IMR-90 (cell line): ENCODE measurements around the gene GRIN2A. TPM values are rescaled to one million over a fixed set of nuclear protein-coding genes. Genes with fewer than 3 reads are reported as not detected.

Source experiments
- ATAC-seq: fragments of 200-7000 bp; cut with Tn5 transposase; 2 replicates; pipeline ENCODE4 v1.9.1; 2020; ENCODE audit warnings: low read depth, mild to moderate bottlenecking, moderate library complexity
- BruUV-seq: library from RNA; stranded (reverse); fragments of 400-500 nt; replicated peaks from 2 replicates; lab custom pipeline; 2021; lab: Mats Ljungman, UMichigan
- CTCF ChIA-PET: fragments of 300-600 bp; formaldehyde crosslinking; extraction: SDS; loops from one replicate; lab custom pipeline; 2021; ENCODE audit warnings: antibody characterized with exemption; lab: Yijun Ruan, JAX
- POLR2A ChIA-PET: fragments of 300-600 bp; sonication (Branson Sonifier 250); formaldehyde crosslinking; loops from one replicate; lab custom pipeline; 2022; ENCODE audit warnings: antibody characterized with exemption; ENCODE audit not compliant: unreplicated experiment; lab: Charles Lee
- DNase-seq: peaks from one replicate; pipeline ENCODE4 v3.0.0; 2013
- H2AFZ ChIP-seq: replicated peaks from 2 replicates; pipeline ENCODE3; 2013; ENCODE audit warnings: low read length, mild to moderate bottlenecking; ENCODE audit not compliant: poor library complexity
- H2AK5ac ChIP-seq: 2 replicates; pipeline ENCODE4 v1.6.1; 2013; ENCODE audit warnings: low read depth, low read length, inconsistent platforms
- H2AK9ac ChIP-seq: replicated peaks from 2 replicates; pipeline ENCODE3; 2013; ENCODE audit warnings: mild to moderate bottlenecking, low read depth, low read length, moderate library complexity; ENCODE audit not compliant: poor library complexity
- H2BK120ac ChIP-seq: 2 replicates; pipeline ENCODE4 v1.6.1; 2013; ENCODE audit warnings: low read depth, low read length, inconsistent platforms
- H2BK15ac ChIP-seq: 3 replicates; pipeline ENCODE4 v1.6.1; 2013; ENCODE audit warnings: low read depth, low read length, inconsistent platforms
- H2BK20ac ChIP-seq: 2 replicates; pipeline ENCODE4 v1.6.1; 2013; ENCODE audit warnings: low read depth, mild to moderate bottlenecking, inconsistent platforms, low read length, moderate library complexity
- H2BK5ac ChIP-seq: 2 replicates; pipeline ENCODE4 v1.6.1; 2013; ENCODE audit warnings: mild to moderate bottlenecking, low read depth, low read length, inconsistent platforms; ENCODE audit not compliant: poor library complexity, severe bottlenecking
- H3K14ac ChIP-seq: replicated peaks from 2 replicates; pipeline ENCODE4 v1.6.1; 2013; ENCODE audit warnings: low read depth, low read length, inconsistent platforms
- H3K18ac ChIP-seq: 2 replicates; pipeline ENCODE4 v1.6.1; 2013; ENCODE audit warnings: low read depth, low read length, control low read depth
- H3K23ac ChIP-seq: 2 replicates; pipeline ENCODE4 v1.6.1; 2013; ENCODE audit warnings: low read depth, low read length, inconsistent platforms
- H3K27ac ChIP-seq: 2 replicates; pipeline ENCODE4 v1.5.1; 2013; ENCODE audit warnings: mild to moderate bottlenecking, control low read depth, low read length; ENCODE audit not compliant: insufficient read depth
- H3K27me3 ChIP-seq: 2 replicates; pipeline ENCODE4 v1.6.1; 2013; ENCODE audit warnings: low read length; ENCODE audit not compliant: control insufficient read depth, insufficient read depth
- H3K36me3 ChIP-seq: 2 replicates; pipeline ENCODE4 v1.6.1; 2013; ENCODE audit warnings: low read length, mixed read lengths; ENCODE audit not compliant: control insufficient read depth, insufficient read depth
- H3K4ac ChIP-seq: 2 replicates; pipeline ENCODE4 v1.6.1; 2013; ENCODE audit warnings: low read depth, low read length, inconsistent platforms
- H3K4me1 ChIP-seq: 2 replicates; pipeline ENCODE4 v1.6.1; 2013; ENCODE audit warnings: low read length, mixed read lengths; ENCODE audit not compliant: control insufficient read depth, insufficient read depth
- H3K4me2 ChIP-seq: 2 replicates; pipeline ENCODE4 v1.6.1; 2013; ENCODE audit warnings: low read depth, mild to moderate bottlenecking, control low read depth, low read length, moderate library complexity
- H3K4me3 ChIP-seq: 2 replicates; pipeline ENCODE4 v1.5.1; 2013; ENCODE audit warnings: low read depth, mild to moderate bottlenecking, control low read depth, low read length, moderate library complexity; ENCODE audit not compliant: insufficient read depth
- H3K56ac ChIP-seq: 2 replicates; pipeline ENCODE4 v1.6.1; 2013; ENCODE audit warnings: low read length, inconsistent platforms; ENCODE audit not compliant: insufficient read depth; ENCODE audit errors: extremely low read depth
- H3K79me1 ChIP-seq, 2 experiments: 2 replicates each; pipeline ENCODE4 v1.6.1; 2013; ENCODE audit warnings: low read length in 2 of 2, inconsistent platforms in 1 of 2, low read depth in 1 of 2
- H3K9ac ChIP-seq: 2 replicates; pipeline ENCODE4 v1.6.1; 2013; ENCODE audit warnings: low read depth, low read length, control low read depth
- H3K9me1 ChIP-seq: 2 replicates; pipeline ENCODE4 v1.6.1; 2013; ENCODE audit warnings: low read length, inconsistent platforms; ENCODE audit not compliant: insufficient read depth
- H3K9me3 ChIP-seq: 2 replicates; pipeline ENCODE4 v1.6.1; 2013; ENCODE audit warnings: low read length; ENCODE audit not compliant: control insufficient read depth, insufficient read depth
- H4K20me1 ChIP-seq: 2 replicates; pipeline ENCODE4 v1.6.1; 2013; ENCODE audit warnings: low read length, inconsistent platforms; ENCODE audit not compliant: insufficient read depth
- H4K5ac ChIP-seq: 2 replicates; pipeline ENCODE4 v1.6.1; 2013; ENCODE audit warnings: mild to moderate bottlenecking, low read depth, low read length, control low read depth
- H4K8ac ChIP-seq, 2 experiments: 2 replicates each; pipeline ENCODE4 v1.6.1; 2013; ENCODE audit warnings: low read depth in 2 of 2, low read length in 2 of 2, control low read depth in 1 of 2, inconsistent platforms in 1 of 2
- H4K91ac ChIP-seq: 2 replicates; pipeline ENCODE4 v1.6.1; 2013; ENCODE audit warnings: low read depth, low read length, inconsistent platforms; ENCODE audit not compliant: insufficient read depth
- BHLHE40 ChIP-seq: fragments of 150-350 bp; IDR thresholded peaks from 2 replicates; pipeline ENCODE4 v1.6.1; 2016; ENCODE audit warnings: mild to moderate bottlenecking, low read depth, low read length
- CEBPB ChIP-seq: IDR thresholded peaks from 2 replicates; pipeline ENCODE4 v1.6.1; 2012; ENCODE audit warnings: low read depth, low read length, improper control_type of control experiment
- CTCF ChIP-seq: conservative IDR thresholded peaks from 2 replicates; pipeline ENCODE4 v1.5.1; 2012; ENCODE audit warnings: mild to moderate bottlenecking, low read depth, low read length, improper control_type of control experiment
- MAFK ChIP-seq: IDR thresholded peaks from 2 replicates; pipeline ENCODE4 v1.6.1; 2012; ENCODE audit warnings: low read depth, low read length, improper control_type of control experiment
- MXI1 ChIP-seq: IDR thresholded peaks from 2 replicates; pipeline ENCODE4 v1.6.1; 2012; ENCODE audit warnings: low read depth, mild to moderate bottlenecking, low read length, moderate library complexity, borderline replicate concordance
- RCOR1 ChIP-seq: IDR thresholded peaks from 2 replicates; pipeline ENCODE4 v1.6.1; 2012; ENCODE audit warnings: mild to moderate bottlenecking, low read length, improper control_type of control experiment; ENCODE audit not compliant: insufficient replicate concordance
- RFX5 ChIP-seq: IDR thresholded peaks from 2 replicates; pipeline ENCODE4 v1.8.0; 2012; ENCODE audit warnings: low read depth, mild to moderate bottlenecking, low read length, moderate library complexity
- SMC3 ChIP-seq: fragments of 150-350 bp; IDR thresholded peaks from 2 replicates; pipeline ENCODE4 v1.6.1; 2016; ENCODE audit warnings: low read depth, mild to moderate bottlenecking, antibody characterized with exemption, low read length, moderate library complexity
- USF2 ChIP-seq: fragments of 150-350 bp; IDR thresholded peaks from 2 replicates; pipeline ENCODE4 v1.6.1; 2017; ENCODE audit warnings: mild to moderate bottlenecking, antibody characterized with exemption, low read length, low read depth
- WGBS, 2 experiments: methylation state at CpG; one replicate each; pipeline versions ENCODE4 v1.1.5 to v1.1.7; 2013; ENCODE audit warnings: missing lambda C conversion rate in 2 of 2; ENCODE audit not compliant: insufficient read length in 1 of 2; ENCODE audit errors: extremely low coverage in 2 of 2; 5-methylcytosine and 5-hydroxymethylcytosine counted together
- dilution Hi-C: fragments of 300-500 bp; cut with HindIII; formaldehyde crosslinking; loops from one replicate; pipeline ENCODE4 v1.14.3; 2018; ENCODE audit warnings: low sequenced_read_pairs; ENCODE audit not compliant: unreplicated experiment
- in situ Hi-C: fragments of 300-500 bp; cut with MboI; formaldehyde crosslinking; loops from 3 replicates; pipeline ENCODE4 v1.14.3; 2019; ENCODE audit warnings: low sequenced_read_pairs, inconsistent platforms, mixed read lengths
- intact Hi-C: fragments of 100-400 bp; cut with micrococcal nuclease; formaldehyde crosslinking; loops from 2 replicates; pipeline ENCODE4 v1.10.0; 2022
- polyA plus RNA-seq, 3 experiments: library from polyadenylated mRNA; depleted of rRNA; stranded (reverse); fragments of >200 nt; gene quantifications; 2 replicates each; pipeline ENCODE4 v1.2.3, GENCODE V29; 2012; ENCODE audit warnings: low replicate concordance in 1 of 3
- total RNA-seq: library from RNA; depleted of rRNA; stranded (reverse); fragments of >200 nt; gene quantifications from 2 replicates; pipeline ENCODE4 v1.2.3, GENCODE V29; 2012

GRIN2A gene
- total and polyA plus RNA-seq, 2 of the 4 experiments (the other 2 are of a cell fraction) = under 0.01 TPM; not detected in 1

- dilution Hi-C loops = no loop called here
- Histone ChIP-seq H3K4me3 (no peak overlapping the region), H4K91ac (no peak overlapping the region), H3K27ac (no peak overlapping the region), H3K18ac (no peak overlapping the region), H3K27me3 (no peaks in the 10 kb centered on the region), H3K9me3 (peaks cover 12% of the 10 kb centered on the region), H3K36me3 (no peaks in the 10 kb centered on the region), H3K23ac (no peak overlapping the region), H3K56ac (no peak overlapping the region), H3K14ac (no peak overlapping the region), H3K9ac (no peak overlapping the region), H3K79me1 (no peaks in the 10 kb centered on the region), H2BK5ac (no peak overlapping the region), H2BK120ac (no peak overlapping the region), H3K4me2 (no peak overlapping the region), H3K4me1 (no peaks in the 10 kb centered on the region), H2AK5ac (no peak overlapping the region), H2BK20ac (no peak overlapping the region), H4K5ac (no peak overlapping the region), H2BK15ac (no peak overlapping the region), H3K9me1 (no peaks in the 10 kb centered on the region), H2AFZ (no peak overlapping the region), H3K4ac (no peak overlapping the region), H2AK9ac (no peak overlapping the region), H4K8ac (no peak overlapping the region), H4K20me1 (no peaks in the 10 kb centered on the region)
- BruUV-seq = no TSS peak
- CTCF ChIA-PET = no interaction called here
- intact Hi-C loops = no loop called here
- in situ Hi-C loops = no loop called here
- WGBS, 2 experiments = 29% methylated on average over 1 of the region's 12 CpGs; no CpG with 5 or more reads in 1 of the 2 experiments
- no peak for TF ChIP-seq CTCF
- no peak for TF ChIP-seq USF2
- TF ChIP-seq RFX5 = no peak
- no peak for TF ChIP-seq RCOR1
- no peak for TF ChIP-seq CEBPB
- TF ChIP-seq BHLHE40 = no peak
- TF ChIP-seq SMC3 = no peak
- no peak for TF ChIP-seq MXI1
- no peak for TF ChIP-seq MAFK
- ATAC-seq = no peak
- no peak for DNase-seq
- POLR2A ChIA-PET = no interaction called here
Measured at GRCh38 chr16:9824200-9825068, 357.8 kb downstream of the GRIN2A start.
